Prostate gland (tissue), 2 donors: ENCODE measurements around the gene MVB12B.

Experiments used
- CTCF ChIP-seq, 4 experiments: fragments of 200-600 bp in 2 of 4; fragments of 450-650 bp in 2 of 4; sonication (generic) in 2 of 4; IDR thresholded peaks; 1 replicate in 3 of 4; 2 replicates in 1 of 4; pipeline ENCODE4 v1.5.1; 2016 to 2019; ENCODE audit warnings: antibody characterized with exemption in 4 of 4, mild to moderate bottlenecking in 2 of 4, moderate library complexity in 2 of 4
- POLR2A ChIP-seq: fragments of 450-650 bp; IDR thresholded peaks from one replicate; pipeline ENCODE4 v1.6.1; 2016; ENCODE audit warnings: antibody characterized with exemption, mild to moderate bottlenecking

- no peak for TF ChIP-seq CTCF (IDR thresholded peaks at IDR 0.05)
- no peak for TF ChIP-seq POLR2A
Measured at GRCh38 chr9:126295082-126295477, 31.5 kb upstream of the MVB12B start.
